Caco-2 (cell line): ENCODE data around the gene KRTAP1-5. TPM values are rescaled to one million over a fixed set of nuclear protein-coding genes. Genes with fewer than 3 reads are reported as not detected.
"Not testable (repeated sequence)": the region's sequence is repeated elsewhere in the genome, so short reads cannot be mapped to it uniquely, and the experiment has no call there.

Source experiments
- BruUV-seq: library from RNA; stranded (reverse); fragments of 400-500 nt; replicated peaks from 2 replicates; lab custom pipeline; 2021; lab: Mats Ljungman, UMichigan
- CTCF ChIA-PET: fragments of 300-600 bp; sonication (Branson Sonifier 250); formaldehyde crosslinking; loops from one replicate; lab custom pipeline; 2022; ENCODE audit warnings: antibody characterized with exemption; lab: Charles Lee
- POLR2A ChIA-PET: fragments of 300-600 bp; sonication (Branson Sonifier 250); formaldehyde crosslinking; loops from one replicate; lab custom pipeline; 2022; ENCODE audit warnings: antibody characterized with exemption; lab: Charles Lee
- DNase-seq, 2 experiments: peaks; one replicate each; pipeline versions ENCODE4 v3.0.0 to v3.0.0-alpha.2; 2020 to 2022
- H3K27me3 ChIP-seq: replicated peaks from 2 replicates; pipeline ENCODE4 v1.6.0; 2011; ENCODE audit warnings: low read length; ENCODE audit not compliant: control insufficient read depth, insufficient read depth
- H3K36me3 ChIP-seq: 2 replicates; pipeline ENCODE4 v1.5.1; 2011; ENCODE audit warnings: low read length; ENCODE audit not compliant: control insufficient read depth, insufficient read depth
- H3K4me1 ChIP-seq: fragments of 250-450 bp; sonication (Bioruptor Pico); 2 replicates; pipeline ENCODE4 v1.5.1; 2020; ENCODE audit warnings: mild to moderate bottlenecking
- H3K4me3 ChIP-seq: 2 replicates; pipeline ENCODE4 v1.5.1; 2011; ENCODE audit warnings: low read depth, mild to moderate bottlenecking, control low read depth, low read length
- H3K9me3 ChIP-seq: fragments of 250-450 bp; sonication (Bioruptor Pico); 2 replicates; pipeline ENCODE4 v1.5.1; 2020; ENCODE audit warnings: mild to moderate bottlenecking, moderate library complexity
- H3K27ac Mint-ChIP-seq: one replicate; pipeline ENCODE4 v1.8.0; 2022; ENCODE audit warnings: mixed read lengths; ENCODE audit not compliant: unreplicated experiment
- H3K27me3 Mint-ChIP-seq: one replicate; pipeline ENCODE4 v1.8.0; 2022; ENCODE audit warnings: mixed read lengths; ENCODE audit not compliant: insufficient read depth, unreplicated experiment
- H3K36me3 Mint-ChIP-seq: one replicate; pipeline ENCODE4 v1.8.0; 2022; ENCODE audit warnings: mild to moderate bottlenecking, mixed read lengths; ENCODE audit not compliant: insufficient read depth, unreplicated experiment
- H3K4me1 Mint-ChIP-seq: one replicate; pipeline ENCODE4 v1.8.0; 2022; ENCODE audit warnings: low read depth, mixed read lengths; ENCODE audit not compliant: unreplicated experiment
- H3K4me3 Mint-ChIP-seq: one replicate; pipeline ENCODE4 v1.8.0; 2022; ENCODE audit warnings: mild to moderate bottlenecking, moderate library complexity, mixed read lengths; ENCODE audit not compliant: unreplicated experiment
- H3K9me3 Mint-ChIP-seq: one replicate; pipeline ENCODE4 v1.8.0; 2022; ENCODE audit warnings: mixed read lengths; ENCODE audit not compliant: unreplicated experiment
- CTCF ChIP-seq, 2 experiments: fragments of 200-600 bp in 1 of 2; IDR thresholded peaks; 1 replicate in 1 of 2; 2 replicates in 1 of 2; pipeline versions ENCODE4 v1.5.1 to v1.8.0; 2011 to 2022; ENCODE audit warnings: antibody characterized with exemption in 1 of 2, control low read depth in 1 of 2, inconsistent platforms in 1 of 2, low read depth in 1 of 2, low read length in 1 of 2, mild to moderate bottlenecking in 1 of 2, moderate library complexity in 1 of 2; ENCODE audit not compliant: insufficient read depth in 1 of 2, severe bottlenecking in 1 of 2, unreplicated experiment in 1 of 2
- intact Hi-C: fragments of 100-400 bp; cut with micrococcal nuclease; formaldehyde crosslinking; loops from one replicate; pipeline ENCODE4 v1.10.0; 2022; ENCODE audit not compliant: unreplicated experiment
- total RNA-seq: library from RNA; stranded (reverse); gene quantifications from 2 replicates; pipeline ENCODE4 v1.2.3, GENCODE V29; 2022

Gene KRTAP1-5
- total RNA-seq, 1 experiment from 2014 or later = not detected

GRCh38 chr17:41048441-41048840, 21.4 kb upstream of the KRTAP1-5 start:
- POLR2A ChIA-PET = interaction anchor here (1.8 kb wide), 1 partner anchor 11 kb away, joined by 8 read pairs; no protein-coding TSS in a partner anchor
- peaks cover 12% of the 10 kb centered on the region for H3K9me3 Mint-ChIP-seq
- no peaks in the 10 kb centered on the region for H3K27me3 Mint-ChIP-seq
- Histone ChIP-seq H3K27me3 (no peaks in the 10 kb centered on the region), H3K36me3 (no peaks in the 10 kb centered on the region), H3K4me3 (no peak overlapping the region), H3K9me3 (peaks cover 13% of the 10 kb centered on the region), H3K4me1 (peaks cover 25% of the 10 kb centered on the region)
- H3K4me1 Mint-ChIP-seq = peaks cover 19% of the 10 kb centered on the region
- intact Hi-C loops = loop anchor here (1.0 kb wide), 1 partner anchor 39 kb away; the partner anchor contains the start of gene KRTAP3-1
- DNase-seq = peak; percentile 48 to 65
- H3K27ac Mint-ChIP-seq = peak overlapping the region; percentile 91
- H3K4me3 Mint-ChIP-seq = peak overlapping the region; percentile 58
- CTCF ChIA-PET = interaction anchor here (0.7 kb wide), 1 partner anchor 11 kb away, joined by 7 read pairs; no protein-coding TSS in a partner anchor
- no peak for TF ChIP-seq CTCF (IDR thresholded peaks at IDR 0.05; ENCODE audit: insufficient read depth in 1 of 2, low read depth in 1 of 2, low read length in 1 of 2, severe bottlenecking in 1 of 2, unreplicated experiment in 1 of 2)
- BruUV-seq = no TSS peak
- H3K36me3 Mint-ChIP-seq = peaks cover 5% of the 10 kb centered on the region

- Mint-ChIP-seq H3K4me3 (peak within 1 kb of the TSS; percentile 58), H3K4me1 (peaks cover 19% of the 10 kb centered on the region), H3K27ac (peak within 1 kb of the TSS; percentile 91), H3K9me3 (peaks cover 23% of the 10 kb centered on the region)
- CTCF ChIA-PET = interaction anchor here (1.1 kb wide), 1 partner anchor 137 kb away, joined by 3 read pairs; no protein-coding TSS in a partner anchor
- intact Hi-C loops, H3K27me3 ChIP-seq, DNase-seq, H3K36me3 ChIP-seq, H3K9me3 ChIP-seq, H3K4me3 ChIP-seq, H3K27me3 Mint-ChIP-seq, BruUV-seq, H3K36me3 Mint-ChIP-seq: not testable (repeated sequence)
- POLR2A ChIA-PET = interaction anchor here (0.6 kb wide), 1 partner anchor 137 kb away, joined by 3 read pairs; no protein-coding TSS in a partner anchor
- H3K4me1 ChIP-seq = peaks cover 25% of the 10 kb centered on the region
Measured at GRCh38 chr17:41046735-41047465, 19.9 kb upstream of the KRTAP1-5 start, which contains the start of gene KRTAP2-1. Gene KRTAP2-1 (minus strand): TSS chr17:41047316. CDS start chr17:41047267, 49 bp downstream.

- peaks cover 10% of the 10 kb centered on the region for H3K9me3 ChIP-seq
- Mint-ChIP-seq H3K4me3 (no peak overlapping the region), H3K27me3 (no peaks in the 10 kb centered on the region), H3K27ac (no peak overlapping the region), H3K4me1 (no peaks in the 10 kb centered on the region), H3K36me3 (no peaks in the 10 kb centered on the region), H3K9me3 (peaks cover 23% of the 10 kb centered on the region)
- H3K27me3 ChIP-seq = no peaks in the 10 kb centered on the region
- intact Hi-C loops = no loop called here
- no peak for DNase-seq
- ChIA-PET POLR2A (no interaction called here), CTCF (no interaction called here)
- H3K36me3 ChIP-seq = no peaks in the 10 kb centered on the region
- no TSS peak for BruUV-seq
- peaks cover 8% of the 10 kb centered on the region for H3K4me1 ChIP-seq
- TF ChIP-seq CTCF (IDR thresholded peaks at IDR 0.05; ENCODE audit: insufficient read depth in 1 of 2, low read depth in 1 of 2, low read length in 1 of 2, severe bottlenecking in 1 of 2, unreplicated experiment in 1 of 2) = no peak
- no peak overlapping the region for H3K4me3 ChIP-seq
Measured at GRCh38 chr17:41042953-41043352, 15.9 kb upstream of the KRTAP1-5 start.

GRCh38 chr17:41040783-41041571, 14.0 kb upstream of the KRTAP1-5 start, which contains the start of gene KRTAP1-1:
Gene KRTAP1-1 (minus strand): TSS chr17:41041450. CDS start chr17:41041397, 53 bp downstream.
- H3K9me3 ChIP-seq, H3K4me1 Mint-ChIP-seq, BruUV-seq, CTCF ChIA-PET, intact Hi-C loops, H3K27me3 Mint-ChIP-seq, H3K27me3 ChIP-seq, H3K36me3 Mint-ChIP-seq, H3K27ac Mint-ChIP-seq, DNase-seq, POLR2A ChIA-PET, H3K36me3 ChIP-seq, H3K4me1 ChIP-seq, H3K4me3 Mint-ChIP-seq, H3K4me3 ChIP-seq: not testable (repeated sequence)
- H3K9me3 Mint-ChIP-seq = peaks cover 23% of the 10 kb centered on the region
